Astrocyte of the hippocampus (primary cell): Measurements from ENCODE around the gene TAS2R16.
A peak's percentile ranks its signal among the peaks of the same experiment; 100 is the strongest.

ENCODE experiments used
- DNase-seq: peaks from one replicate; pipeline ENCODE4 v3.0.0; 2011; ENCODE audit warnings: low read depth, low spot score

Gene TAS2R16

GRCh38 chr7:122995600-122995999, at the start of gene TAS2R16:
TSS of gene TAS2R16 (minus strand) at chr7:122995700. CDS start at chr7:122995634, 66 bp downstream.
- no peak for DNase-seq

GRCh38 chr7:123043642-123044041, 48.1 kb upstream of the TAS2R16 start:
- no peak for DNase-seq

GRCh38 chr7:123041101-123041500, 45.6 kb upstream of the TAS2R16 start:
- peak; percentile 82 for DNase-seq

GRCh38 chr7:123039269-123039668, 43.8 kb upstream of the TAS2R16 start:
- DNase-seq: no peak

GRCh38 chr7:123034106-123034505, 38.6 kb upstream of the TAS2R16 start:
- no peak for DNase-seq

GRCh38 chr7:123030631-123031030, 35.1 kb upstream of the TAS2R16 start:
- no peak for DNase-seq

GRCh38 chr7:123028339-123028738, 32.8 kb upstream of the TAS2R16 start:
- DNase-seq: no peak

- no peak for DNase-seq
Observed at GRCh38 chr7:123026251-123026650, 30.8 kb upstream of the TAS2R16 start.

- DNase-seq: peak; percentile 69
Observed at GRCh38 chr7:123024989-123025758, 29.7 kb upstream of the TAS2R16 start.

- no peak for DNase-seq
Observed at GRCh38 chr7:123023126-123023525, 27.6 kb upstream of the TAS2R16 start.

- peak; percentile 24 for DNase-seq
Observed at GRCh38 chr7:123022576-123022975, 27.1 kb upstream of the TAS2R16 start.

GRCh38 chr7:123012435-123012834, 16.9 kb upstream of the TAS2R16 start:
- no peak for DNase-seq

- DNase-seq: no peak
Observed at GRCh38 chr7:123011766-123012369, 16.4 kb upstream of the TAS2R16 start.

- peak; percentile 29 for DNase-seq
Observed at GRCh38 chr7:123004931-123005330, 9.4 kb upstream of the TAS2R16 start.

GRCh38 chr7:123003539-123004126, 8.1 kb upstream of the TAS2R16 start:
- no peak for DNase-seq

- DNase-seq: no peak
Observed at GRCh38 chr7:122989577-122989976, 5.9 kb downstream of the TAS2R16 start.

GRCh38 chr7:122989041-122989440, 6.5 kb downstream of the TAS2R16 start:
- no peak for DNase-seq

- no peak for DNase-seq
Observed at GRCh38 chr7:122988333-122988732, 7.2 kb downstream of the TAS2R16 start.

GRCh38 chr7:122987463-122987862, 8.0 kb downstream of the TAS2R16 start:
- no peak for DNase-seq

- no peak for DNase-seq
Observed at GRCh38 chr7:122984021-122984420, 11.5 kb downstream of the TAS2R16 start.

- DNase-seq: no peak
Observed at GRCh38 chr7:122983261-122983660, 12.2 kb downstream of the TAS2R16 start.

- DNase-seq: peak; percentile 87
Observed at GRCh38 chr7:122975341-122975740, 20.2 kb downstream of the TAS2R16 start.

- peak; percentile 10 for DNase-seq
Observed at GRCh38 chr7:122974229-122974628, 21.3 kb downstream of the TAS2R16 start.
